Activated CD4-positive, alpha-beta T cell treated with anti-CD3 and anti-CD28 coated beads for 36 hours (primary cell): ENCODE measurements around the gene CSTPP1. TPM values are rescaled to one million over a fixed set of nuclear protein-coding genes. Genes with fewer than 3 reads are reported as not detected.

Experiments
- ATAC-seq: fragments of 200-7000 bp; cut with Tn5 transposase; one replicate; pipeline ENCODE4 v1.10.0; 2021; ENCODE audit warnings: mild to moderate bottlenecking, moderate library complexity
- CTCF ChIA-PET: fragments of 350-600 bp; sonication (Branson Sonifier 250); formaldehyde crosslinking; loops from one replicate; lab custom pipeline; 2021; ENCODE audit warnings: antibody characterized with exemption; lab: Charles Lee
- POLR2A ChIA-PET: fragments of 350-600 bp; sonication (Branson Sonifier 250); formaldehyde crosslinking; loops from one replicate; lab custom pipeline; 2021; ENCODE audit warnings: antibody characterized with exemption, inconsistent platforms; lab: Charles Lee
- DNase-seq: peaks from one replicate; pipeline ENCODE4 v3.0.0-alpha.2; 2020
- H3K27ac Mint-ChIP-seq: one replicate; pipeline ENCODE4 v1.8.0; 2021; ENCODE audit warnings: mixed read lengths
- H3K27me3 Mint-ChIP-seq: one replicate; pipeline ENCODE4 v1.8.0; 2021; ENCODE audit warnings: mixed read lengths
- H3K36me3 Mint-ChIP-seq: one replicate; pipeline ENCODE4 v1.8.0; 2021; ENCODE audit warnings: low read depth, mixed read lengths
- H3K4me1 Mint-ChIP-seq: one replicate; pipeline ENCODE4 v1.8.0; 2021; ENCODE audit warnings: mixed read lengths
- H3K4me3 Mint-ChIP-seq: one replicate; pipeline ENCODE4 v1.8.0; 2021; ENCODE audit warnings: mild to moderate bottlenecking, moderate library complexity, mixed read lengths
- H3K9me3 Mint-ChIP-seq: one replicate; pipeline ENCODE4 v1.8.0; 2021; ENCODE audit warnings: low read depth, mixed read lengths
- intact Hi-C, 2 experiments: fragments of 100-400 bp; cut with DNase I in 1 of 2; cut with micrococcal nuclease in 1 of 2; formaldehyde crosslinking; loops; one replicate each; pipeline versions ENCODE4 v1.14.2 to v1.15.1; 2022 to 2024; cut with DNase I, micrococcal nuclease
- total RNA-seq, 2 experiments: library from RNA; stranded (reverse); gene quantifications; one replicate each; pipeline ENCODE4 v1.2.3, GENCODE V29; 2021

CSTPP1 gene
- total RNA-seq, 2 experiments from 2014 or later: 17.9 to 18.6 TPM

DNA sequence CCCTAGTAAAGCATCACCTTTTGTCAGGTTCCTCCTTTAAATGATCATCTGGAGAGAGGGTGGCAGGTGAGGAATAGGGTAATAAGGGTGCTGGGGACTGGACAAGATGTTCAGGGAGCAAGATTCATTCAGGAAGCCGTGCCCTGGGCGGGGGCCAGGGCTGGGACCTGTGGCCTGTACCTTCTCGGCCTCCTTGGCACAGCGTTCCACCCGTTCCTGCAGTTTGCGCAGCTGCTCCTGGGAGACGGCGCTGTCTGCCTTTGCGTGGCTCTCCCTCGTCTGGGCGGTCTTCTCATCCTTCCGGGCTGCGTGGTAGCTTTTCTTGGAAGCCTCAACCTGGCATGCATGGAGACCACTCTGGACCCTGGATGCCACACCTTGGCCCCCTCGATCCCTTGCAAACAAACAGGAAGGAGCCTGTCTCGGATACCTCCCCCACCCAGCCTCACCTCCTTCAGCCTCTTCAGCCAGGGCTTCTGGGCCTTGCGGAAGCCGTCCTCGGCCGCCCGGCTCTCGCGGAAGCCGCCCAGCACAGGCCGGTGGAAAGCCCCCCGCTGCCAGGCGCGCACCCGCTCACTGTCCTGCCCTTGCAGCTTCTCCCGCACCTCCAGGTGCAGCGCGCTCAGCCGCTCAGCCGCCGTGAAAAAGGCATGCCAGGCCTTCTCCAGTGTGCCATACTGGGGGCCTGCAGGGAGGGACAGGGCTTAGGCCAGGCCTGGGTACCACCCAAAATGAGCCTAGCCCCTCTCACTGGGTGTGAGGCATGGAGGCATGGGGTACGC, 243.6 kb downstream of the CSTPP1 start:
- H3K4me3 Mint-ChIP-seq: no peak overlapping the region
- ATAC-seq (no peak), DNase-seq (no peak)
- no peaks in the 10 kb centered on the region for H3K9me3 Mint-ChIP-seq
- no peak overlapping the region for H3K27ac Mint-ChIP-seq
- ChIA-PET POLR2A (no interaction called here), CTCF (interaction anchor here (0.6 to 3.5 kb wide), 12 partner anchors 7 to 93 kb away, joined by 3 to 22 read pairs (median 4); partner anchors contain the start of genes ACP2, DDB2 and PACSIN3)
- H3K27me3 Mint-ChIP-seq: peaks cover 8% of the 10 kb centered on the region
- H3K36me3 Mint-ChIP-seq: peaks cover 6% of the 10 kb centered on the region
- peaks cover 17% of the 10 kb centered on the region for H3K4me1 Mint-ChIP-seq
- intact Hi-C loops: no loop called here

DNA sequence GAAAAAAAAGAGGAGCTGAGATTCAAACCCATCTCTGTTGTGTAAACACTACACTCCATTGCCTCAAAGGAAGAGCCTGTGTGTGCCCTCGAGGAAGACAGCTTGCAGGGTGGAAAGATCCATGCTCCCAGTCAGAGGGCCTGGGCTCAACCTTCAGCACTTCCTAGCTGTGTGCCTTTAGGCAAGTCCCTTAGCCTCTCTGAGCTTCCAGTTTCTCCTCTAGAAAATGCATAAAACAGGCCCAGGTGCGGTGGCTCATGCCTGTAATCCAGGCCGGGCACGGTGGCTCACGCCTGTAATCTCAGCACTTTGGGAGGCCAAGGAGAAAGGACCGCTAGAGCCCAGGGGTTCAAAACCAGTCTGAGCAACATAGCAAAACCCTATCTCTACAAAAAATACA, 244.7 kb downstream of the CSTPP1 start:
- Mint-ChIP-seq H3K27me3 (peaks cover 8% of the 10 kb centered on the region), H3K36me3 (peaks cover 2% of the 10 kb centered on the region), H3K27ac (no peak overlapping the region), H3K4me3 (no peak overlapping the region), H3K9me3 (no peaks in the 10 kb centered on the region), H3K4me1 (peaks cover 8% of the 10 kb centered on the region)
- intact Hi-C loops: no loop called here
- no peak for ATAC-seq
- no peak for DNase-seq
- ChIA-PET POLR2A (no interaction called here), CTCF (interaction anchor here (0.7 to 1.2 kb wide), 4 partner anchors 18 to 133 kb away, joined by 3 to 6 read pairs (median 3); no protein-coding TSS in a partner anchor)

DNA sequence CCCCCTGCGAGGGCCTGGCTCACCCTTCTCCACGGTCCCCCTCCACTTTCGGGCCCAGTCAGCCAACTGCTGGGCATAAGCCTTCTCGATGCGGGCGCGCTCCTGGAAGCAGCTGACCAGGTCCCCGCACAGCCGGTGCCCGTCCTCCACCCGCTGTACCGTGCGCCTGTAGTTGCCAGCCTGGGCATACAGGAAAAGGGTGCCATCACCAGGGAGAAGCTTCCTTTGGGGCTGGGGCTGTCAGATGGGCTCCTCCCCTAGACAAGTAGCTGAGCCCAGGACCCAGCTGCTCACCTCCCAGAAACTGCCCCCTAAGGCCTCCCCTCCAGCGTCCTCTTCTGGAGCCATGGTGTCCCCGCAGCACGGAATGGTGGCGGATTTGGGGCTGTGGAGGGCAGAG, 245.8 kb downstream of the CSTPP1 start:
- no peak overlapping the region for H3K4me3 Mint-ChIP-seq
- H3K36me3 Mint-ChIP-seq: no peaks in the 10 kb centered on the region
- ChIA-PET CTCF (interaction anchor here (0.8 to 1.1 kb wide), 3 partner anchors 28 to 39 kb away, joined by 3 read pairs; partner anchors contain the start of gene DDB2), POLR2A (no interaction called here)
- DNase-seq (no peak), ATAC-seq (no peak)
- H3K27ac Mint-ChIP-seq: no peak overlapping the region
- H3K9me3 Mint-ChIP-seq: no peaks in the 10 kb centered on the region
- intact Hi-C loops: no loop called here
- H3K27me3 Mint-ChIP-seq: peaks cover 12% of the 10 kb centered on the region
- H3K4me1 Mint-ChIP-seq: peaks cover 14% of the 10 kb centered on the region

DNA sequence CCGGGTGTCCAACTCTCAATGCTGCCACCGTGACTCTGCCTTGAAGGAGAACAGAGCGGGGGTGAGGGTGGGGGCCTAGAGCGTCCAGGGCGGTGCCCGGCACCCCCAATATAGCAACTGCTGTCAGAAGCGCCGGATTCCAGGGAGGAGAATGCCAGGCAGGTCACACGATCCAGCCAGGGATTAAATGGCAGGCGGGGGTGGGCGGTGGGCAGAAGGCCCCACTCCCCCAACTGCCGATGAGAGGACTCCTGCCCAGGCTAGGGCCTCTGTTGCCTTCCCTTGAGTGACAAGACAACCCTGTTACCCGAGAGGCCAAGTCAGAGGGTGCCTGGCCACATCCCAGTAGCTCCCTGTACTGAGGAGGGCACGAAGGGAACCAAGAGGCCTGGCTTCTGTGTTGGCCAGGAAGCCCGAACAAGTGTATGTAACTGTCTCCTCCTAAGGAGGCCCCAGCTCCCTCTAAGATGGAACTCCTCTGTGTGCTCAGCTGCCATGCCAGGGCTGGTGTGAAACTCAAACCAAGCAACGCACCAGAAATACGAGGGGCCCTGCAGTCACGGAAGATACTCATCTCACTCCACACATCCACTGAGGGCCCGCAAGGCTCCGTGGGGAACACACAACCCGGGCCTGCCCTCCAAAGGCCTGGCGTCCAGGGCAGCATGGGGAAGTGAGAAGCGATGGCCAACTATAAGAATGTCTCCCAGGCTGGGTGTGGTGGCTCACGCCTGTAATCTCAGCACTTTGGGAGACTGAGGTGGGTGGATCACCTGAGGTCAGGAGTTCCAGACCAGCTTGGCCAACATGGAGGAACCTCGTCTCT, 246.7 kb downstream of the CSTPP1 start:
- no peak overlapping the region for H3K4me3 Mint-ChIP-seq
- H3K9me3 Mint-ChIP-seq: no peaks in the 10 kb centered on the region
- CTCF ChIA-PET: interaction anchor here (1.0 to 1.1 kb wide), 2 partner anchors 32 to 38 kb away, joined by 3 read pairs; partner anchors contain the start of gene DDB2
- no peaks in the 10 kb centered on the region for H3K36me3 Mint-ChIP-seq
- POLR2A ChIA-PET: interaction anchor here (1.1 kb wide), 1 partner anchor 138 kb away, joined by 4 read pairs; no protein-coding TSS in a partner anchor
- peaks cover 15% of the 10 kb centered on the region for H3K27me3 Mint-ChIP-seq
- H3K4me1 Mint-ChIP-seq: peaks cover 7% of the 10 kb centered on the region
- ATAC-seq (no peak), DNase-seq (no peak)
- no peak overlapping the region for H3K27ac Mint-ChIP-seq
- intact Hi-C loops: no loop called here

DNA sequence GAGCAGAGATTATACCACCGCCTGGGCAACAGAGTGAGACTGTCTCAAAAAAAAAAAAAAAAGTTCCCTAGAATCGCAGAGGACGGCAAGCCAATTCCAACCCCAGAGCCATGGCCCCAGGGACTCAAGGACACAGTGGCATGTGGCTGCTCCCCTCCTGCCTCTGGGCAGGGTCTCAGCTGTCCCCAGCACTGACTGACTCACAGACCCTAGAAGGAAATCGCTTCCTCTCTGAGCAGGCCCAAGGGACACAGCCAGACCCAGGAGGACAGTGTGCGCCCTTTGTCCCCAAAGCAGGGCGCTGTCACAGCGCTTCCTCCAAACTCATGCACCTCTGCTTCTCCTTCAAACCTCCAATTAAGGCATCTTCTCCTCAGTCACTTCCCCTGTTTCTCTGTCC, 247.4 kb downstream of the CSTPP1 start:
- DNase-seq (no peak), ATAC-seq (no peak)
- Mint-ChIP-seq H3K4me3 (no peak overlapping the region), H3K27ac (no peak overlapping the region), H3K4me1 (peaks cover 7% of the 10 kb centered on the region), H3K36me3 (no peaks in the 10 kb centered on the region), H3K27me3 (peaks cover 15% of the 10 kb centered on the region), H3K9me3 (no peaks in the 10 kb centered on the region)
- ChIA-PET POLR2A (interaction anchor here (0.9 to 1.1 kb wide), 2 partner anchors 31 to 137 kb away, joined by 4 to 7 read pairs; partner anchors contain the start of gene DDB2), CTCF (no interaction called here)
- intact Hi-C loops: no loop called here

DNA sequence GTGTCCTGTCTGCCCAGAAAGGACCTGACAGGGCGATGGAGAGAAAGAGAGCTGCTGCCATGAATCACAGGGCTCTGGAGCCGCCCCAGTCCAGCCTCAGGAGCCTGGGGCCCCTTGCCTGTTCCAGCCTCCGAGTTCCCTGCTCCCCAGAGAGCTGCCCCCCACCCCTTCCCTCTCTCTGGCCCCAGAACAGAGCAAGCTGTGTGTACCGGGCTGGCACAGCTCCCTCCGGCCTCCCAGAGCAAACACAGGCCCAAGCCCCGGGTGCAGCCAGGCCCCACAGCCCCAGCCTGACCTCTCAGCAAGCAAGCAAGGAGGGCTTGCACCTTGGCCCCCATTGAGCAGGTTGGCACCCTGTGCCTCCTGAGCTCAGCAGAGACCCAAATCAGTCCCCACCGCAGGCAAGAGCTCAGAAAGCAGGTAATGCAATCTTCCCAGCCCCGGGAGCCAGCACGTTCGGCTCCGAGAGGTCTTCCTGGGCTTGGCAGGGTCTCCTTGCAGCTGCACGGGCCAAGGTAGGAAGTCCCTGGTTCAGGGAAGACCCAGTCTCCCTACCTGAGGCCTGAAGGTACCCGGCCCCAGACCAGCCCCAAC, 248.2 kb downstream of the CSTPP1 start:
- peaks cover 19% of the 10 kb centered on the region for H3K27me3 Mint-ChIP-seq
- H3K4me1 Mint-ChIP-seq: peaks cover 7% of the 10 kb centered on the region
- ATAC-seq (no peak), DNase-seq (no peak)
- ChIA-PET POLR2A (interaction anchor here (0.9 to 1.1 kb wide), 3 partner anchors 30 to 136 kb away, joined by 3 to 7 read pairs (median 4); partner anchors contain the start of gene DDB2), CTCF (interaction anchor here (0.7 to 1.1 kb wide), 2 partner anchors 29 to 1067 kb away, joined by 3 read pairs; no protein-coding TSS in a partner anchor)
- intact Hi-C loops: no loop called here
- H3K27ac Mint-ChIP-seq: no peak overlapping the region
- H3K4me3 Mint-ChIP-seq: no peak overlapping the region
- no peaks in the 10 kb centered on the region for H3K36me3 Mint-ChIP-seq
- no peaks in the 10 kb centered on the region for H3K9me3 Mint-ChIP-seq

DNA sequence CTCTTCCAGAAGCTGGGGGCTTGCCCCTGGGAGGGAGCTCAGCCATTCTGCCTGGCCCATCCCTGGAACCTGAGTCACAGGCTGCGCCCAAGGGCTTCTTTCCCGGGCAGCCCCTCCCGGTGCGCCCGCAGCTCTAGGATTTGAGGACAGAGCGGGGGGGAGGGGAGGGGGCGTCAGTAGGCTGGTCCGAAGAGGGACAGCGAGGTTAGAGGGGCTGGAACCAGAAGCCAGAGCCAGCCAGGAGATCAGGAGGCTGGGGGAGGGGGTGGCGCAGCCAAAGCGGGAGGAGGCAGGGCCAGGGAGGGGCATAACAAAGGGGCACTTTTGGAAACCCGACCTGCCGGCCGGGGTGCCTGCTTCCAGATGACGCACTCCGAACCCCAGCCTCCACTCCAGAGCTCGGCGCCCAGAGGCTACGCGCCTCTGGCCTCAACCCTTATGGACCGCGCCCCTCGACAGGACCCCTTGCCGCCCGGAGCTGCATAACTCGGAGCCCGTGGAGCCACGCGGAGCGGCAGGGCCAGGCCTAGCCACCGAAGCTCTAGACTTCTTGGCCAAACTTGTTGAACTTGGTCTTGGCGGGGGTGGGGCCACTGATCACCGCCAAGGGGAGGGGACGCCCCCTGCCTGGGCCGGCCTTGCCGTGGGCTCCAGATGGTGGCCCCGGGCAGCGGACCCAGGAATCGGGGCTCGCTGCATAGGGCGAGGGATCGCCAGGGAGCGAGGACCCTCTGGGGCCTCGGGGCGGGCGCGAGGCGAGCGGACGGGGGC, 248.9 kb downstream of the CSTPP1 start:
- CTCF ChIA-PET: interaction anchor here (0.7 to 1.1 kb wide), 3 partner anchors 29 to 1068 kb away, joined by 3 read pairs; no protein-coding TSS in a partner anchor
- Mint-ChIP-seq H3K4me1 (peaks cover 7% of the 10 kb centered on the region), H3K9me3 (no peaks in the 10 kb centered on the region), H3K4me3 (peak overlapping the region; percentile 39), H3K27me3 (peaks cover 19% of the 10 kb centered on the region), H3K36me3 (no peaks in the 10 kb centered on the region), H3K27ac (no peak overlapping the region)
- ATAC-seq (peak; percentile 2), DNase-seq (peak; percentile 25)
- POLR2A ChIA-PET: interaction anchor here (1.0 kb wide), 1 partner anchor 30 kb away, joined by 3 read pairs; no protein-coding TSS in a partner anchor
- intact Hi-C loops: loop anchor here in 1 of 2 experiments (1.0 to 2.0 kb wide), 3 partner anchors 8 to 63 kb away; partner anchors contain the start of genes ACP2 and DDB2

DNA sequence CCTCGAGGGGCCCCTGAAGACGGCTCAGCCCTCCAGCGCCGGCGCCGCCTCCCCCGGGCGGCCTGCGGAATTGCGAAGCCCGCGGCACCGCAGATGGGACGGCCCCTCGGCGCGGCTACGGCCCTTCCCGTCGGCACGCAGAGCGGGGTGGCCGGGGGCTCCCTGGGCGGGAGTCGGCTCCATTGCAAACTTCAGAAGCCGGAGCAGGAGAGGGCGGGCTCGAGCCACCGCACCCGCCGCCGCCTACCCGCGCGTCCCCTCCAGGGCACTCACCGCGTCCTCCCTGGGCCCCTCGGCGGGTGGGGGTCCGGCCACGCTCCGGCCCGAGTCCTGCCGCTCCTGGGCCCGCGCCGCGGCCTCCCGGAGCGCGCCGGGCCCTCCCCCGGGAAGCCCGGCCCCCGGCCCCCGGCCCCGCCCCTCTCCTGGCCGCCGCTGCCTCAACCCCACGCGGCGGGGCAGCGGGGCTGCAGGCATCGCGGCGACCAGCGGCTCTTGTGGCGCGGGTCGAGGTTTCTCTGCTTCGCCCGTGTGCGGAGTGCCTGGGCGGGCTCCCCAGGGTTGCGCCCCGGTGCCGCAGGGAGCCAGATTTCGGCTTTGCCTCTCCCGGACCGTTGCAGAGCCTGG, 249.6 kb downstream of the CSTPP1 start, which contains the start of gene PACSIN3:
PACSIN3 (minus strand) TSS at position 359 of the 624 bp plus-strand sequence. CDS start 3,707 bp downstream, outside the sequence.
- no peaks in the 10 kb centered on the region for H3K9me3 Mint-ChIP-seq
- intact Hi-C loops: loop anchor here in 1 of 2 experiments (1.0 to 2.0 kb wide), 3 partner anchors 9 to 63 kb away; partner anchors contain the start of genes ACP2 and DDB2
- no peaks in the 10 kb centered on the region for H3K36me3 Mint-ChIP-seq
- H3K27ac Mint-ChIP-seq: no peak within 1 kb of the TSS
- DNase-seq (peak; percentile 61), ATAC-seq (peak; percentile 64)
- peak within 1 kb of the TSS; percentile 63 for H3K4me3 Mint-ChIP-seq
- ChIA-PET CTCF (interaction anchor here (0.7 to 2.9 kb wide), 5 partner anchors 8 to 273 kb away, joined by 3 to 19 read pairs (median 3); partner anchors contain the start of gene ARFGAP2), POLR2A (interaction anchor here (0.6 to 1.1 kb wide), 6 partner anchors 8 to 31 kb away, joined by 3 to 5 read pairs (median 4); partner anchors contain the start of gene DDB2)
- H3K27me3 Mint-ChIP-seq: peaks cover 19% of the 10 kb centered on the region
- peaks cover 7% of the 10 kb centered on the region for H3K4me1 Mint-ChIP-seq
